Coronary artery (tissue), 2 donors: ENCODE results near the gene PKD1L1.

Experiments
- DNase-seq: peaks from one replicate; pipeline ENCODE4 v3.0.0-alpha.2; 2017; ENCODE audit warnings: low spot score
- H3K27ac ChIP-seq, 2 donors: fragments of 200-600 bp; sonication (generic); one replicate each; pipeline ENCODE4 v1.5.1; 2016 to 2019
- H3K4me3 ChIP-seq: fragments of 200-600 bp; sonication (generic); 2 replicates; pipeline ENCODE4 v1.5.1; 2016; ENCODE audit warnings: mild to moderate bottlenecking, moderate library complexity
- TF ChIP-seq, protein P1 (sequence below): fragments of 200-600 bp; sonication (generic); IDR thresholded peaks from one replicate; pipeline ENCODE4 v1.5.1; 2019; ENCODE audit warnings: antibody characterized with exemption

Gene PKD1L1

DNA sequence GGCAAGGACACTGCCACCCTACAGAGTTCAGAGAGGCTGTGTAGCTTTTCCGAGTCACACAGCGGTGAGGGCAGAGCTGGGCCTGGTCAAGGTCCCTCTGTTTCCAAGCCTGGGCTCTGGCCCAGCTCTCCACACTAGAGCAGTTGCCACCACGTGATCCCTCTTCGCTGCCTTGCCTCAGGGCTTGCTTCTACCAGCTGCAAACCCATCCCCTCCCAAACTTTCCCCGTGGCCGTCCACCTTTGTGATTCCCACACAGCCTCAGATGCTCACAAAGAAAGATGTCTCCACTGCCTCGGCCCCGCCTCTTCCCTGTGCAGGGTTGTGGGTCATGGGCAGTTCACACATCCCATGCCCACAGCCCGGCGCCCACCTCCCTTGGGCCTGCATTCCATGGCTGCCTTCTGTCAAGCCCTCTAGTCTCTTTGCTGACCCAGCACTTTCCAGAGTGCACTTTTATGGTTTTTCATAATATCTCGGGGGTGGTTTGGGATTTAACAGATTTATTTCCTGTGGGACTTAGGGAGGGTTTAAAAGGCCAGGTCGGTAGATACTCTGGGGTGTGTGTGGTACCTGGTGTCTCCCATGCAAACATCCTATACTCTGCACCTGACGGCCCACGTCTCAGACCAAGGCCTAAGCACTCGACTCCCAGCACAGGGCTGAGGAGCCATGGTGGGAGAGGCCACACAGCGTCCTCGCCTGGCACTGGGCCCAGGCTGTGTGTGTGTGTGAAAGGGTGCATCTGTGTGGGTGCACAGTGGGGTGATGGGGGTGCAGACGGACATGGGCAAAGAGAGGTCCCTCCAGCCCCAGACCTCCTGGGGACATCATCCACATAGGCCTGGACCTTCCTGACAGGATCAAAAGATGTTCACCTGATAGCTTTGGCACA lies 59.6 kb downstream of the PKD1L1 start:
- Histone ChIP-seq H3K27ac (no peak overlapping the region), H3K4me3 (no peak overlapping the region)
- DNase-seq = no peak
- TF ChIP-seq, protein P1, sequence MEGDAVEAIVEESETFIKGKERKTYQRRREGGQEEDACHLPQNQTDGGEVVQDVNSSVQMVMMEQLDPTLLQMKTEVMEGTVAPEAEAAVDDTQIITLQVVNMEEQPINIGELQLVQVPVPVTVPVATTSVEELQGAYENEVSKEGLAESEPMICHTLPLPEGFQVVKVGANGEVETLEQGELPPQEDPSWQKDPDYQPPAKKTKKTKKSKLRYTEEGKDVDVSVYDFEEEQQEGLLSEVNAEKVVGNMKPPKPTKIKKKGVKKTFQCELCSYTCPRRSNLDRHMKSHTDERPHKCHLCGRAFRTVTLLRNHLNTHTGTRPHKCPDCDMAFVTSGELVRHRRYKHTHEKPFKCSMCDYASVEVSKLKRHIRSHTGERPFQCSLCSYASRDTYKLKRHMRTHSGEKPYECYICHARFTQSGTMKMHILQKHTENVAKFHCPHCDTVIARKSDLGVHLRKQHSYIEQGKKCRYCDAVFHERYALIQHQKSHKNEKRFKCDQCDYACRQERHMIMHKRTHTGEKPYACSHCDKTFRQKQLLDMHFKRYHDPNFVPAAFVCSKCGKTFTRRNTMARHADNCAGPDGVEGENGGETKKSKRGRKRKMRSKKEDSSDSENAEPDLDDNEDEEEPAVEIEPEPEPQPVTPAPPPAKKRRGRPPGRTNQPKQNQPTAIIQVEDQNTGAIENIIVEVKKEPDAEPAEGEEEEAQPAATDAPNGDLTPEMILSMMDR = no peak

DNA sequence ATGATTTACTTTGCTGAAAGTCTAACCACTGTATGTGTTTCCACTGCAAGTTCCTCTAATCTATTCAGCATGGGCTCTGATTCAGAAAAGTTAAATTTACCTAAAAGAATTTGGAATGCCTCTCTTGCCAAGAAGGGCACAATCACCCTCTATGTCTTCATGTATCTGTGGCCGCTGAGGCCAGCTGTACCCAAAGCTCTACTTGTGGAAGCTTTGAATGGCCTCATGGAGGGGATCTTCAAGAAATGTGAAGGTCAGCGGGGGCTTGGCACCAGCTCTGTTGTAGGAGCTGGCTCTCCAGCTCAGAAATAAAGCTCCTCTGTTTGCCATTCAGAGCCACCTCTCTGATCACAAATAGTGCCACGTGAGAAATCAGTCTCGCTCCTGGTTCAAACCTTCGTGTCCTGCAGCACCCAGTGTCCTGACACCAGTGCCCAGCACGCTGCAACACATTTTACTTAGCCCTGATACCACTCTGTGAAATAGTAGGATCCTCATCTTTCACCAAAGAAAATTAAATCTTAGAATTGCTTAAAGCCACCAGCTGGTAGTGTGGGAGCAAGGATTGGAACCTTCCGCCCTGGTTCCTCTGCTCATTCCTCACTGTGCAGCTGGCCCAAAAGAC lies 61.1 kb downstream of the PKD1L1 start:
- DNase-seq = no peak
- Histone ChIP-seq H3K27ac (no peak overlapping the region), H3K4me3 (no peak overlapping the region)
- TF ChIP-seq, protein P1 = no peak

DNA sequence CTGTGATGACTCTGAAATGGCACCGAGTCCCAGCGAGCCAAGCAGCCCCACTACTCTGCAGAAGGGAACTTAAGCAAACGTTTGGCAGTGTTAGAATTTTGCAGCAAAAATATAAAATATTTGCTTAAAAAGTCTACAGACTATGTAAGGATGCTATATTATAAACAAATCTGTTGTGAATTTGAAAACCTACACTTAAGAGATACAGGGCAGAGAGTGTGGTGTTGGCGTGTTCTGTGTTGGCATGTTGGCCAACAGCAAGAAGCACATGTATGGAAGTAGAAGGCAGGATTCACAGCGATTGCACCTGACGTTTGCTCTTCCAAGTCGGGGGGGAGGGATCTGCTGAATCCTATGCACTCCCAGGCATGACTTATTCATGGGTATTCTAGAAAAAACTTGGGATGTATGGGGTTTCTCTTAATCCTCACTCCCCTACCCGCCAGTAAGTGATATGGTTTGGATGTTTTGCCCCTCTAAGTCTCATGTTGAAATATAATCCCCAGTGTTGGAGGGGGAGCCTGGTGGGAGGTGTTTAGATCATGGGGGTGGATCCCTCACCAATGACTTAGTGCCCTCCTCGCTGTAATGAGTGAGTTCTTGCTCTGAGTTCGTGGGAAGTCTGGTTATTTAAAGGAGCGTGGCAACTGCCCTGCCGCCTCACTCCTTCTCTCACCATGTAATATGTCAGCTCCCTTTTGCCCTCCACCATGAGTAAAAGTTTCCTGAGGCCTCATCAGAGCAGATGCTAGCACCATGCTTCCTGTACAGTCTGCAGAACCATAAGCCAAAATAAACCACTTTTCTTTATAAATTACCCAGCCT lies 62.1 kb downstream of the PKD1L1 start:
- TF ChIP-seq, protein P1 = no peak
- DNase-seq = no peak
- Histone ChIP-seq H3K27ac (no peak overlapping the region), H3K4me3 (no peak overlapping the region)

DNA sequence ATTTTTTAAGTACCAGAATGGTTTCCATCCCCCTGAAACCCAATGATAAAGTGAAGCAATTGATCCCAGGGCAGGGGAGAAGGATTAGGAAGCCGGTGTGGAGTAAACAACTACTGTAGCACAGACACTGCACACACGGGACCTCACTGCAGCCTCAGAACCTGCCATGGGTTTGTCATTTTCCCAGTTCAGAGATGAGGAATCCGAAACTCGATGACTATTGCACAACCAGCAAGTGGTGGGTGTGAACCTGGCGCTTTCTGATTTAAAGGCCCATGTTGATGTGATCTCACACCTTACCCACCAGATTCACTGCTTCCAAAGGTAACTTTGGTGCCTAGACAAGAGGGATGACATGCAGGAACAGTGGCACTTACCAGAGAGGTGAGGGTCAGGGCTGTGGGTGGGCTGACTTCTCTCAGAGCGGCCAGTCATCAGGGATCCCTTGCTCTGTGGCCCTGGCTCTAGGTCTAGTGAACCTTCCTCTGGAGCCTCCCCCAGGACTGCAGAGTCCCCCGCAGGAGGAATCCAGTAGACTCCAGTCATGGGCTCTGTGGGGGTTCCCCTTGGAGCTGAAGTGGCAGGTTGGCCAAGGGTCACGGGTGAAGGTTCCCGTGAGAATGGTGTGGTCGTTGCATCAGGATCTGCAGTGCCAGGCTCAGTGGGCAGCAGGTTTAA lies 62.8 kb downstream of the PKD1L1 start:
- DNase-seq = no peak
- TF ChIP-seq, protein P1 = no peak
- no peak overlapping the region for H3K27ac ChIP-seq
- no peak overlapping the region for H3K4me3 ChIP-seq

DNA sequence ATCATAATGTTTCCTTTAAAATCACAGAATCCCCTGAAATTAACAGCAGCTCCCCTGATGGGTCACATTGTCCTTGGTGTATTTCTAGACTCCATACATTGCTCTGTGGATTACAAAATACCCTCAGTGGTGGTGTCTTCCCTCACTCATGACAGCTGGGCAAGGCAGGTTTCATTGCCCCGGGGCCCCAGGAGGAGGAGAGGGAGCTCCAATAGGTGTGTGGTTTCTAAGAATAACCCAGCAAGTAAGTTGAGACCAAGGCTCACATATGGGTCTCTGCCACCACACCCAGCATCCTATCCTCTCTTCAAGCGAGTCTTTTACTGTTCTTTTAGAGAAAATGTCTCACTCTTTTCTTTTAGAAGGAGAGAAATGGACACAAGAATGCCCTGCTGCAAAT lies 63.6 kb downstream of the PKD1L1 start:
- H3K27ac ChIP-seq = no peak overlapping the region
- TF ChIP-seq, protein P1 = no peak
- DNase-seq = no peak
- no peak overlapping the region for H3K4me3 ChIP-seq

DNA sequence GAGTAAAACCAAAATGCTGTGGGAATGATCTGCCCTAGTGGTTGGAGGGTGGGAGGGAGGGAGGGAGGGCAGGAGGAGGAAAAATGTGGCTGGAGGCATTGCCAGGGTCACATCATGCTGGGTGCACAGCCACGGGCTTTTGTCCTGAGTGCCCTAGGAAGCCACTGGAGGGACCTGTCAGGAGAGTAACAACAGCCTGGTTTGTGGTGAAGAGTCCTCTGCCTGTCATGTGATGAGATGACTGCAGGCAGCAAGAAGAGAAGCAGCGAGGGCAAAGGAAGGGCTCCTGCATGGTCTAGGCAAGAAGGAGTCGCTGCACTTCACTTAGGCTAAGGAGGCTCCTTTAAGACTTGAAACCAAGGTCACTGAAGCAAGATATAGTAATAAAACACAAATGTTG lies 65.6 kb downstream of the PKD1L1 start:
- TF ChIP-seq, protein P1 = no peak
- DNase-seq = no peak
- no peak overlapping the region for H3K27ac ChIP-seq
- H3K4me3 ChIP-seq = no peak overlapping the region
